ENCODE data around the gene SCYL1.

SCYL1 gene

DNA sequence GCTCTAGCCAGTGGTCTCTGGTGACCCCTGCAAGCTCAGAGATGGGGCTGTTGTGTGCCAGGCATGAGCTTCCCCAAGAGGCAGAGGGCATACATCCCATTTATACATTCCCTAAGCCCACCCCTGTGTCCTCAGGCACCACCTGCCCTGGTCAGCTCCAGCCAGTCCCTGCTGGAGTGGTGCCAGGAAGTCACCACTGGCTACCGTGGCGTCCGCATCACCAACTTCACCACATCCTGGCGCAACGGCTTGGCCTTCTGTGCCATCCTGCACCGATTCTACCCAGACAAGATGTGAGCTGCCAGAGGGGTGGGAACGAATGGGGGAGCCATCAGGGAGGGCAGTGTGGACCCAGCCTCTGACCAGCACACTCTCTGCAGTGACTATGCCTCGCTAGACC, 59.2 kb downstream of the SCYL1 start:
- no peak overlapping the region for H3K4me2 ChIP-seq
- no peaks in the 10 kb centered on the region for H4K20me1 ChIP-seq (ENCODE audit: insufficient read depth)
- H3K4me3 ChIP-seq (IDR thresholded peaks at IDR 0.05; ENCODE audit: insufficient read depth, low read depth, low read length) = no peak overlapping the region
- H3K27ac ChIP-seq = no peak overlapping the region
- no peaks in the 10 kb centered on the region; the same call in 1 of the 2 replicates for H3K79me2 ChIP-seq (ENCODE audit: insufficient read depth, low read depth)
- H2AFZ ChIP-seq (ENCODE audit: low read depth) = no peak overlapping the region
- no peaks in the 10 kb centered on the region; the same call in 1 of the 2 replicates for H3K36me3 ChIP-seq (ENCODE audit: insufficient read depth)
- H3K27me3 ChIP-seq (ENCODE audit: insufficient read depth, low read depth) = no peaks in the 10 kb centered on the region
- TF ChIP-seq, protein P1, sequence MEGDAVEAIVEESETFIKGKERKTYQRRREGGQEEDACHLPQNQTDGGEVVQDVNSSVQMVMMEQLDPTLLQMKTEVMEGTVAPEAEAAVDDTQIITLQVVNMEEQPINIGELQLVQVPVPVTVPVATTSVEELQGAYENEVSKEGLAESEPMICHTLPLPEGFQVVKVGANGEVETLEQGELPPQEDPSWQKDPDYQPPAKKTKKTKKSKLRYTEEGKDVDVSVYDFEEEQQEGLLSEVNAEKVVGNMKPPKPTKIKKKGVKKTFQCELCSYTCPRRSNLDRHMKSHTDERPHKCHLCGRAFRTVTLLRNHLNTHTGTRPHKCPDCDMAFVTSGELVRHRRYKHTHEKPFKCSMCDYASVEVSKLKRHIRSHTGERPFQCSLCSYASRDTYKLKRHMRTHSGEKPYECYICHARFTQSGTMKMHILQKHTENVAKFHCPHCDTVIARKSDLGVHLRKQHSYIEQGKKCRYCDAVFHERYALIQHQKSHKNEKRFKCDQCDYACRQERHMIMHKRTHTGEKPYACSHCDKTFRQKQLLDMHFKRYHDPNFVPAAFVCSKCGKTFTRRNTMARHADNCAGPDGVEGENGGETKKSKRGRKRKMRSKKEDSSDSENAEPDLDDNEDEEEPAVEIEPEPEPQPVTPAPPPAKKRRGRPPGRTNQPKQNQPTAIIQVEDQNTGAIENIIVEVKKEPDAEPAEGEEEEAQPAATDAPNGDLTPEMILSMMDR (conservative IDR thresholded peaks at IDR 0.05; ENCODE audit: low read depth, low read length) = no peak
- no peak overlapping the region for H3K9ac ChIP-seq
- peaks cover 49% of the 10 kb centered on the region for H3K4me1 ChIP-seq (ENCODE audit: low read depth, poor library complexity, severe bottlenecking)

DNA sequence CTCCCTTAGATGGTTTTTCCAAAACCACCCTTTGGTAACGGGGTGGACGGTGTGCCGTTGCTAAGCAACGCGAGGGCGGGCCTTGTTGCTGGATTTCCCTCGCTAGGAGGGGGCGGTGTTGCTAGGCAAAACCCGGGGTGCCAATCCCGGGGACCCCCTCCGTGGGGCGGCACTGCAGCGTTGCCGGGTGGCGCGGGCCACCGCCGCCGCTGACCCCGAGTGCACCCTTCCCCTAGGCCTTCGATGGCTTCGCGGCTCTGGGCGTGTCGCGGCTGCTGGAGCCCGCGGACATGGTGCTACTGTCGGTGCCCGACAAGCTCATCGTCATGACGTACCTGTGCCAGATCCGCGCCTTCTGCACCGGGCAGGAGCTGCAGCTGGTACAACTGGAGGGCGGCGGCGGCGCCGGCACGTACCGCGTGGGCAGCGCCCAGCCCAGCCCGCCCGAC, 59.9 kb downstream of the SCYL1 start:
- H2AFZ ChIP-seq (ENCODE audit: low read depth) = no peak overlapping the region
- no peak overlapping the region for H3K4me3 ChIP-seq (IDR thresholded peaks at IDR 0.05; ENCODE audit: insufficient read depth, low read depth, low read length)
- peaks cover 55% of the 10 kb centered on the region for H3K4me1 ChIP-seq (ENCODE audit: low read depth, poor library complexity, severe bottlenecking)
- no peak overlapping the region for H3K27ac ChIP-seq
- H3K79me2 ChIP-seq (ENCODE audit: insufficient read depth, low read depth) = no peaks in the 10 kb centered on the region; the same call in 1 of the 2 replicates
- H3K4me2 ChIP-seq = no peak overlapping the region
- H3K9ac ChIP-seq = no peak overlapping the region
- H3K27me3 ChIP-seq (ENCODE audit: insufficient read depth, low read depth) = no peaks in the 10 kb centered on the region
- no peaks in the 10 kb centered on the region; the same call in 1 of the 2 replicates for H3K36me3 ChIP-seq (ENCODE audit: insufficient read depth)
- no peaks in the 10 kb centered on the region for H4K20me1 ChIP-seq (ENCODE audit: insufficient read depth)
- TF ChIP-seq, protein P1 (conservative IDR thresholded peaks at IDR 0.05; ENCODE audit: low read depth, low read length) = no peak

DNA sequence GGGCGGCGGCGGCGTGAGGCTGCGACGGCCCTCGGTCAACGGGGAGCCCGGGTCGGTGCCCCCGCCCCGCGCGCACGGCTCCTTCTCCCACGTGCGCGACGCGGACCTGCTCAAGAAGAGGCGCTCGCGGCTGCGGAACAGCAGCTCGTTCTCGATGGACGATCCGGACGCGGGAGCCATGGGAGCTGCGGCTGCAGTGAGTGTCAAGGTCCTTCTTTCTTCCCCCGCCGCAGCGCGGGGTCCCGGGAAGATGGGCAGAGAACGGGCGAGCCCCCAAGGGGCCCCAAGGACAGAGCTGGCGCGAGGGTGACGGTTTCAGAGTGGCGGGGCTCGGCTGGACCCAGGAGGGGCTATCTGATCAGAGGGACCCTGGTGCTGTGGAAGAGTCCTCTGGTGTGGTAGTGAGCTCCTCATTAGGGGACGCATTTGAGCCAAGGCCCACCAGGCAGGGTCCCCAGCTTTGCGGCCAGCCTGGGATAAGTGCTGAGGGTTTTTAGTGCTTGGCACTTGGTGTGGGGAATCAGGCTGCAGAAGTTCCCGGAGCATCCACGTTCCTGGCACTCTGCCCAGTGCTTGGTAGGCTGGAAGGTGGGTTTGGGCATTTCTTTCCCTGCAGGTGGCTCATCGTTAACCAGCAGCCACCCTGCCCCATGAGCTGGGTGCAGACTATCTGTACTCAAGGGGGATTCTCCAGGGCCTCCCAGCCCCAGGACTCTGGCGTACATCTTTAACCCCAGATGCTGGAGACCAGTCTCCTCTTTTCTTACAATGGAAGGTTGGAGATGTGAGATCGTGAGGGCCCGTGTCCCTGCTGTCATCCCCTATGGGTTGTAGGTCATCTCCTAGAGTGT, 60.7 kb downstream of the SCYL1 start:
- peaks cover 64% of the 10 kb centered on the region for H3K4me1 ChIP-seq (ENCODE audit: low read depth, poor library complexity, severe bottlenecking)
- H3K79me2 ChIP-seq (ENCODE audit: insufficient read depth, low read depth) = no peaks in the 10 kb centered on the region; the same call in 1 of the 2 replicates
- peak overlapping the region; percentile 95; the same call in 1 of the 2 replicates for H3K4me2 ChIP-seq
- no peaks in the 10 kb centered on the region for H3K27me3 ChIP-seq (ENCODE audit: insufficient read depth, low read depth)
- no peaks in the 10 kb centered on the region for H4K20me1 ChIP-seq (ENCODE audit: insufficient read depth)
- H2AFZ ChIP-seq (ENCODE audit: low read depth) = no peak overlapping the region
- TF ChIP-seq, protein P1 (conservative IDR thresholded peaks at IDR 0.05; ENCODE audit: low read depth, low read length) = no peak
- H3K9ac ChIP-seq = no peak overlapping the region
- peak overlapping the region; percentile 93 for H3K27ac ChIP-seq
- H3K36me3 ChIP-seq (ENCODE audit: insufficient read depth) = no peaks in the 10 kb centered on the region; the same call in 1 of the 2 replicates
- no peak overlapping the region for H3K4me3 ChIP-seq (IDR thresholded peaks at IDR 0.05; ENCODE audit: insufficient read depth, low read depth, low read length)

DNA sequence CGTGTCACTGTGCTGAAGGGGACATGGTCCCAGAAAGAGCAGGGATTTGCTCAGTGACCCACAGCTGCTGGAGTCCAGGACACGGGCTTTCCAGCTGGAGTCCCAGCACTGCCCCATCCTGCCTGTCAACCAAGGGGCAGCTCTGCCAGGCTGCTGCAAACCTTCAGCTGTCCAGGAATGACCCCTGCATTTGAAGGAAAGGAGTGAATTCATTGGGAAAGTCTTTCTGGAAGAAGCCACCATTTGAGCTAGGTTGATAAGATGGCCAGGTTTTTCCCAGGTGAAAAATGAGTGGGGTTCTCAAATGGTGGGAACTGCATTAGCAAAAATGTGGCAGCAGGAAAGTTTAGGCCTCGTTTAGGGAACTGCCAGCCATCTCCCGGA, 61.4 kb downstream of the SCYL1 start:
- H4K20me1 ChIP-seq (ENCODE audit: insufficient read depth) = no peaks in the 10 kb centered on the region

More for the DNA sequence above, 61.4 kb downstream of the SCYL1 start:
- Histone ChIP-seq H3K4me2 (peak overlapping the region; percentile 95), H3K4me3 (IDR thresholded peaks at IDR 0.05; ENCODE audit: insufficient read depth, low read depth, low read length) (no peak overlapping the region), H3K27me3 (ENCODE audit: insufficient read depth, low read depth) (no peaks in the 10 kb centered on the region), H3K36me3 (ENCODE audit: insufficient read depth) (no peaks in the 10 kb centered on the region; the same call in 1 of the 2 replicates), H3K9ac (no peak overlapping the region), H3K79me2 (ENCODE audit: insufficient read depth, low read depth) (no peaks in the 10 kb centered on the region; the same call in 1 of the 2 replicates), H2AFZ (ENCODE audit: low read depth) (no peak overlapping the region), H3K4me1 (ENCODE audit: low read depth, poor library complexity, severe bottlenecking) (peaks cover 70% of the 10 kb centered on the region), H3K27ac (peak overlapping the region; percentile 93)
- TF ChIP-seq, protein P1 (conservative IDR thresholded peaks at IDR 0.05; ENCODE audit: low read depth, low read length) = no peak
